Activated CD8-positive, alpha-beta T cell treated with anti-CD3 and anti-CD28 coated beads for 36 hours (primary cell): ENCODE data around the gene KCMF1. TPM values are rescaled to one million over a fixed set of nuclear protein-coding genes. Genes with fewer than 3 reads are reported as not detected.

Experiments used
- ATAC-seq: fragments of 200-7000 bp; cut with Tn5 transposase; one replicate; pipeline ENCODE4 v1.10.0; 2021; ENCODE audit warnings: mild to moderate bottlenecking, moderate library complexity
- CTCF ChIA-PET: fragments of 350-600 bp; sonication (Branson Sonifier 250); formaldehyde crosslinking; loops from one replicate; lab custom pipeline; 2021; ENCODE audit warnings: antibody characterized with exemption; lab: Charles Lee
- POLR2A ChIA-PET: fragments of 350-600 bp; sonication (Branson Sonifier 250); formaldehyde crosslinking; loops from one replicate; lab custom pipeline; 2021; ENCODE audit warnings: antibody characterized with exemption; lab: Charles Lee
- DNase-seq: peaks from one replicate; pipeline ENCODE4 v3.0.0-alpha.2; 2020
- H3K27ac Mint-ChIP-seq: one replicate; pipeline ENCODE4 v1.8.0; 2021; ENCODE audit warnings: mild to moderate bottlenecking, mixed read lengths
- H3K27me3 Mint-ChIP-seq: one replicate; pipeline ENCODE4 v1.8.0; 2021; ENCODE audit warnings: mixed read lengths
- H3K36me3 Mint-ChIP-seq: one replicate; pipeline ENCODE4 v1.8.0; 2021; ENCODE audit warnings: low read depth, mixed read lengths
- H3K4me1 Mint-ChIP-seq: one replicate; pipeline ENCODE4 v1.8.0; 2021; ENCODE audit warnings: low read depth, mixed read lengths
- H3K4me3 Mint-ChIP-seq: one replicate; pipeline ENCODE4 v1.8.0; 2021; ENCODE audit warnings: mild to moderate bottlenecking, moderate library complexity, mixed read lengths
- H3K9me3 Mint-ChIP-seq: one replicate; pipeline ENCODE4 v1.8.0; 2021; ENCODE audit warnings: mixed read lengths
- intact Hi-C: fragments of 100-400 bp; cut with micrococcal nuclease; formaldehyde crosslinking; loops from one replicate; pipeline ENCODE4 v1.10.0; 2022
- total RNA-seq, 2 experiments: library from RNA; stranded (reverse); gene quantifications; one replicate each; pipeline ENCODE4 v1.2.3, GENCODE V29; 2021
- TF ChIP-seq, protein P1 (sequence below): fragments of 200-600 bp; IDR thresholded peaks from one replicate; pipeline ENCODE4 v1.8.0; 2022; ENCODE audit warnings: antibody characterized with exemption, mild to moderate bottlenecking

The KCMF1 gene
- total RNA-seq, result 100 to 1,000 TPM; 101 to 105 TPM

DNA sequence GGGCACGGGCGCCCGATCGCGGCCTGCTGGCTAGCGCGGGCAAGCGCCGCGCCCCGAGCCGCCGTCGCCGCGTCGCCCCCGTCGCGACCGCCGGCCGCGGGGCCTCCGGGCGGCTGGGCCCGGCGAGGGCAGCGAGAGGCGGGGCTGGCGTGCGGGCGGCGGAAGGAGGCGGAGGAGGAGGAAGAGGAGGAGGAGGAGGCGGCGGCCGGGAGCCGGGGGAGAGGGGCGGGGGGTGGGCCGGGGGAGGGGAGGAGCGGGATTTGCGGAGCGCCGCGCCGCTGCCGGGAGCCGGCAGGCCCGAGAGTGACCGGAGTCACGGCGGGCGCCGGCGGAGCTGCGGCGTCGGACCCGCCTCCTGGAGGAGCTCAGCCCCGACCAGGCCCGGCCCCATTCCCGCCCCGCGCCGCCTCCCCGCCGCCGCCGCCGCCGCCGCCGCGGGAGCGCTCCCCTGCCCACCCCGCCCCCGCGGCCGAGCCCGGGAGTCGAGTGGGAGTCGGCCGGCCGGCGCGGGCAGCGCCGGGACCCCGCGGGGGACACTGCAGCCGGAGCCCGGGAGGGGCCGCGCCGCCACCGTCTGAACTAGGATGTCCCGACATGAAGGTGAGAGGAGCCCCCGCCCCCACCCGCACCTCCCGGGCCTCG is at the start of gene KCMF1:
Gene KCMF1 (plus strand): TSS at position 294 of the 642 bp plus-strand sequence. CDS start 291 bp downstream, at position 585.
- TF ChIP-seq, protein P1, sequence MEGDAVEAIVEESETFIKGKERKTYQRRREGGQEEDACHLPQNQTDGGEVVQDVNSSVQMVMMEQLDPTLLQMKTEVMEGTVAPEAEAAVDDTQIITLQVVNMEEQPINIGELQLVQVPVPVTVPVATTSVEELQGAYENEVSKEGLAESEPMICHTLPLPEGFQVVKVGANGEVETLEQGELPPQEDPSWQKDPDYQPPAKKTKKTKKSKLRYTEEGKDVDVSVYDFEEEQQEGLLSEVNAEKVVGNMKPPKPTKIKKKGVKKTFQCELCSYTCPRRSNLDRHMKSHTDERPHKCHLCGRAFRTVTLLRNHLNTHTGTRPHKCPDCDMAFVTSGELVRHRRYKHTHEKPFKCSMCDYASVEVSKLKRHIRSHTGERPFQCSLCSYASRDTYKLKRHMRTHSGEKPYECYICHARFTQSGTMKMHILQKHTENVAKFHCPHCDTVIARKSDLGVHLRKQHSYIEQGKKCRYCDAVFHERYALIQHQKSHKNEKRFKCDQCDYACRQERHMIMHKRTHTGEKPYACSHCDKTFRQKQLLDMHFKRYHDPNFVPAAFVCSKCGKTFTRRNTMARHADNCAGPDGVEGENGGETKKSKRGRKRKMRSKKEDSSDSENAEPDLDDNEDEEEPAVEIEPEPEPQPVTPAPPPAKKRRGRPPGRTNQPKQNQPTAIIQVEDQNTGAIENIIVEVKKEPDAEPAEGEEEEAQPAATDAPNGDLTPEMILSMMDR, result no peak
- ATAC-seq (peak; percentile 67), DNase-seq (peak; percentile 70)
- peaks cover 36% of the 10 kb centered on the region for H3K4me1 Mint-ChIP-seq
- H3K27me3 Mint-ChIP-seq, result no peaks in the 10 kb centered on the region
- CTCF ChIA-PET, result interaction anchor here (1.9 to 4.3 kb wide), 4 partner anchors 45 to 47 kb away, joined by 8 to 21 read pairs (median 14); no protein-coding TSS in a partner anchor
- peaks cover 46% of the 10 kb centered on the region for H3K36me3 Mint-ChIP-seq
- no peaks in the 10 kb centered on the region for H3K9me3 Mint-ChIP-seq
- POLR2A ChIA-PET, result interaction anchor here (0.6 to 5.2 kb wide), 15 partner anchors 11 to 100 kb away, joined by 3 to 45 read pairs (median 6); no protein-coding TSS in a partner anchor
- peak within 1 kb of the TSS; percentile 100 for H3K27ac Mint-ChIP-seq
- intact Hi-C loops, result loop anchor here (5.0 kb wide), 2 partner anchors 34 to 41 kb away; no protein-coding TSS in a partner anchor
- H3K4me3 Mint-ChIP-seq, result peak within 1 kb of the TSS; percentile 99

DNA sequence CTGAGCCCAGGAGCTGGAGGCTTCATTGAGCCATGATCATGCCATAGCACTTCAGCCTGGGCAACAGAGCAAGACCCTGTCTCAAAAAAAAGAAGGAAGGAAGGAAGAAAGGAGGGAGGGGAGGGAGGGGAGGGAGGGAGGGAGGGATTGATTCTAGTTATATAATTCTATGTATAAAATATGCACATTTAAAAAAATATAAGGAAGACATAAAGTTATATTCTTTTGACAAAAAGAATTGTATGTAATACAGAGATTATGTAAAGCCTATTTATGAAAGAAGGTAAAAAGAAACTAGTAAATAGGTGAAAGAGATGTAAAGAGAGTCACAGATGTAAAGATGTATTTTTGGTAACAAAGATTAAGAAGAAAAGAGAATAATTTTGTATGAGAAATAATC is 48.0 kb upstream of the KCMF1 start:
- no peak for ATAC-seq
- peaks cover 56% of the 10 kb centered on the region for H3K4me1 Mint-ChIP-seq
- POLR2A ChIA-PET, result interaction anchor here (0.9 to 10.8 kb wide), 3 partner anchors 16 to 42 kb away, joined by 3 to 170 read pairs (median 3); partner anchors contain the start of gene TMSB10

DNA sequence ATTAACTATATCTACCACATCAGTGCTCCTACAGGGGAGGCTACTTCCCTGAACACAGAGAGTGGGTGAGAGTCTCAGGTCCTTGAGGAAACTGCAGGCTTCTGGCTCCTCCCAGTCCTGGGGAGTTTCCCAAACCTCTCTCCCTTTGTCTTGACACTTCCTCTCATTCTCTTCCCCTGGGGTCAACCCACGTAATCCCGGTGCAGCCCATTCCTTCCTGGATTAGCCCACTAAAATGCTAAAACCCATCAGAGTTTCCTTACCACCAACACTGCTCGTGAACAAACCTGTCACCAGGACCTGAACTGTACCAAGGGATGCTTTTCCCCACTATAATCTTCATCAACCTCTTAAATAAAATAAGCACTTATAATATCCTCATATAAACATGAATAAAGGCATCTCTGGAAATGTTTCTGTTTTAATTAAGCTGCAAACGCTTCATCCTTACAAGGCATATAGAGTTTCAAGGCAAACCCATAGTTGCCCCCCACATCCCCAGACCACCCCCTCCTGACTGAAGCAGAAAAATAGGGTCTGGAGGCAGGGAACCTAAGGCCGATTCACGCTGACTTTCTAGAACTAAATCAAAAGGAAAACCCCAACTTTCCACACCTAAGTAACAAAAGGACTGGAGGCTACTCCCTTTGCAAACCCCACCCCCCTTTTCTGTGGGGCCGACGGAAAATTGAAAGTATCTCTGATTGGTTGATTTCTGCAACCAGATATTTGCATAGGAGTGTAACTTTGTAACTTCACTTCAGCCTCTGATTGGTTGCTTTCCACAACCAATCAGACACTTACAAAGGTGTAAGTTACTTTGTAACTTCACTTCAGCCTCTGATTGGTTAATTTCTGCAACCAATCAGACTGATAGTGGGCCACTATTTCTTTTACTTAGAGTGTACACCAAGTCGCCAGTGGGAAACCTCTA is 46.5 kb upstream of the KCMF1 start:
- H3K27ac Mint-ChIP-seq, result peak overlapping the region; percentile 84
- peaks cover 46% of the 10 kb centered on the region for H3K4me1 Mint-ChIP-seq
- TF ChIP-seq, protein P1, result no peak
- H3K4me3 Mint-ChIP-seq, result peak overlapping the region; percentile 91
- no peaks in the 10 kb centered on the region for H3K27me3 Mint-ChIP-seq
- intact Hi-C loops, result loop anchor here (2.0 kb wide), 2 partner anchors 16 to 42 kb away; no protein-coding TSS in a partner anchor
- DNase-seq, result peak; percentile 82
- H3K36me3 Mint-ChIP-seq, result peaks cover 2% of the 10 kb centered on the region
- no peaks in the 10 kb centered on the region for H3K9me3 Mint-ChIP-seq
- CTCF ChIA-PET, result interaction anchor here (0.7 to 3.1 kb wide), 44 partner anchors 7 to 464 kb away, joined by 3 to 88 read pairs (median 10); partner anchors contain the start of genes KCMF1, TMSB10 and TRABD2A
- ATAC-seq, result peak; percentile 24
- POLR2A ChIA-PET, result interaction anchor here (0.8 to 10.8 kb wide), 8 partner anchors 18 to 431 kb away, joined by 3 to 170 read pairs (median 5); partner anchors contain the start of genes TMSB10 and TRABD2A

More for the DNA sequence above, 48.0 kb upstream of the KCMF1 start:
- intact Hi-C loops, result no loop called here
- Mint-ChIP-seq H3K27ac (peak overlapping the region; percentile 42), H3K4me3 (no peak overlapping the region), H3K27me3 (no peaks in the 10 kb centered on the region), H3K36me3 (peaks cover 2% of the 10 kb centered on the region), H3K9me3 (no peaks in the 10 kb centered on the region)
- no peak for DNase-seq
- CTCF ChIA-PET, result interaction anchor here (0.9 kb wide), 1 partner anchor 41 kb away, joined by 4 read pairs; no protein-coding TSS in a partner anchor
- TF ChIP-seq, protein P1, result no peak

DNA sequence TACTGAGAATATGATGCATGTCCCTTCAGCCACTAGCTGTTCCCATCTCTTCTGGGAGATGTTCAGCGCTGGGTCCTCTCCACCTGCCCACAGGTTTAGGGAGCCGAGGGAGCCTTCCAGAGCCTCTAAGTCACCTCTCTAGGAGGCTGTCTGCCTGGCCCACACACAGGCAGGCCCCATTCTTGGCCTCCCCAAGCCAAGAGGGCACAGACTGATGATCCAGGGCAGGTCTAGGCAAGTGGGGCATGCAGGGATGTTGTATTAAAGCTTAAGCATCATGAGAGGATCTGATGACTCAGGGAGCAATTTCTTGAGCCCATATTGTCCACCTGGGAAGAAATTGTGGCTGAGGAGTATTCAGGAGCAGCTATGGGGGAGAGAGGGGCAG is 45.6 kb upstream of the KCMF1 start:
- Mint-ChIP-seq H3K27me3 (no peaks in the 10 kb centered on the region), H3K27ac (peak overlapping the region; percentile 84), H3K36me3 (peaks cover 5% of the 10 kb centered on the region), H3K9me3 (no peaks in the 10 kb centered on the region), H3K4me3 (peak overlapping the region; percentile 91), H3K4me1 (peaks cover 40% of the 10 kb centered on the region)
- TF ChIP-seq, protein P1, result no peak
- ChIA-PET POLR2A (interaction anchor here (0.8 to 10.8 kb wide), 22 partner anchors 10 to 432 kb away, joined by 3 to 170 read pairs (median 5); partner anchors contain the start of genes TMSB10 and TRABD2A), CTCF (interaction anchor here (0.7 to 3.1 kb wide), 86 partner anchors 8 to 467 kb away, joined by 3 to 88 read pairs (median 6); partner anchors contain the start of genes KCMF1, SUCLG1, TMSB10 and TRABD2A)
- ATAC-seq, result peak; percentile 11
- DNase-seq, result no peak
- intact Hi-C loops, result loop anchor here (2.0 kb wide), 2 partner anchors 17 to 43 kb away; no protein-coding TSS in a partner anchor
